ENCODE results near the gene ARID1B. TPM values are rescaled to one million over a fixed set of nuclear protein-coding genes. Genes with fewer than 3 reads are reported as not detected.

ARID1B gene
- total and polyA plus RNA-seq, 2 donors (not counting 1 experiment from before 2014, with no cell fraction given), result 47.2 to 280 TPM

- intact Hi-C loops (cut with micrococcal nuclease), result loop anchor here (10.0 kb wide), 1 partner anchor 335 kb away; no protein-coding TSS in a partner anchor
- 100% methylated on average over 2 of the region's 8 CpGs for WGBS (ENCODE audit: insufficient coverage)
- Histone ChIP-seq H3K4me3 (ENCODE audit: control extremely low read depth in 1 of 5, extremely low read depth in 1 of 5, insufficient read depth in 1 of 5, low read depth in 2 of 5, low read length in 4 of 5) (no peak overlapping the region), H3K36me3 (replicated peaks in 1 of 2; ENCODE audit: control extremely low read depth in 1 of 2, control insufficient read depth in 1 of 2, extremely low read depth in 1 of 2, insufficient read depth in 2 of 2, low read length in 1 of 2) (peaks cover 4 to 8% of the 10 kb centered on the region in 2 experiments), H3K79me2 (ENCODE audit: control insufficient read depth, insufficient read depth, low read length) (peaks cover 98% of the 10 kb centered on the region), H3K9ac (ENCODE audit: low read length) (no peak overlapping the region), H3K9me3 (ENCODE audit: control extremely low read depth in 1 of 3, control insufficient read depth in 2 of 3, insufficient read depth in 1 of 3, low read length in 2 of 3) (no peaks in the 10 kb centered on the region), H4K20me1 (ENCODE audit: control insufficient read depth, insufficient read depth, low read length, poor library complexity, severe bottlenecking) (peaks cover 68% of the 10 kb centered on the region), H3K27ac (ENCODE audit: low read length in 2 of 2) (no peak overlapping the region), H2AFZ (ENCODE audit: insufficient read depth, low read depth, low read length, poor library complexity, severe bottlenecking) (no peak overlapping the region), H3K4me2 (replicated peaks; ENCODE audit: low read depth, low read length, poor library complexity, severe bottlenecking) (no peak overlapping the region), H3K27me3 (replicated peaks in 1 of 4; ENCODE audit: control extremely low read depth in 1 of 4, control insufficient read depth in 3 of 4, insufficient read depth in 4 of 4, low read length in 3 of 4) (no peaks in the 10 kb centered on the region), H3K4me1 (ENCODE audit: control insufficient read depth in 2 of 2, insufficient read depth in 2 of 2, low read length in 2 of 2) (peaks cover 3 to 5% of the 10 kb centered on the region in 2 donors)
- ATAC-seq (ENCODE audit: low read depth), result no peak
- no peak for DNase-seq
- H3K9me3 Mint-ChIP-seq (ENCODE audit: insufficient read depth), result no peaks in the 10 kb centered on the region
- no peak overlapping the region for H3K4me3 Mint-ChIP-seq
- no peak for TF ChIP-seq EZH2 (IDR thresholded peaks at IDR 0.05; ENCODE audit: borderline replicate concordance, insufficient read depth, low read depth, low read length, poor library complexity, severe bottlenecking)
- no peak for TF ChIP-seq CTCF (IDR thresholded peaks at IDR 0.05)
- H3K27ac Mint-ChIP-seq, result no peak overlapping the region
- H3K27me3 Mint-ChIP-seq, result no peaks in the 10 kb centered on the region
- peaks cover 45% of the 10 kb centered on the region for H3K4me1 Mint-ChIP-seq
- ChIA-PET CTCF (no interaction called here), POLR2A (no interaction called here)
Observed at GRCh38 chr6:156899532-156900135, 122.5 kb downstream of the ARID1B start.

GRCh38 chr6:156900292-156900691 lies 123.1 kb downstream of the ARID1B start:
- Histone ChIP-seq H3K9me3 (ENCODE audit: control extremely low read depth in 1 of 3, control insufficient read depth in 2 of 3, insufficient read depth in 1 of 3, low read length in 2 of 3) (no peaks in the 10 kb centered on the region), H4K20me1 (ENCODE audit: control insufficient read depth, insufficient read depth, low read length, poor library complexity, severe bottlenecking) (peaks cover 61% of the 10 kb centered on the region), H3K79me2 (ENCODE audit: control insufficient read depth, insufficient read depth, low read length) (peaks cover 98% of the 10 kb centered on the region), H3K4me3 (ENCODE audit: control extremely low read depth in 1 of 5, extremely low read depth in 1 of 5, insufficient read depth in 1 of 5, low read depth in 2 of 5, low read length in 4 of 5) (no peak overlapping the region), H3K4me1 (ENCODE audit: control insufficient read depth in 2 of 2, insufficient read depth in 2 of 2, low read length in 2 of 2) (peaks cover 0 to 1% of the 10 kb centered on the region in 2 donors), H3K27me3 (replicated peaks in 1 of 4; ENCODE audit: control extremely low read depth in 1 of 4, control insufficient read depth in 3 of 4, insufficient read depth in 4 of 4, low read length in 3 of 4) (no peaks in the 10 kb centered on the region), H2AFZ (ENCODE audit: insufficient read depth, low read depth, low read length, poor library complexity, severe bottlenecking) (no peak overlapping the region), H3K27ac (ENCODE audit: low read length in 2 of 2) (no peak overlapping the region), H3K36me3 (replicated peaks in 1 of 2; ENCODE audit: control extremely low read depth in 1 of 2, control insufficient read depth in 1 of 2, extremely low read depth in 1 of 2, insufficient read depth in 2 of 2, low read length in 1 of 2) (peaks cover 4 to 8% of the 10 kb centered on the region in 2 experiments), H3K9ac (ENCODE audit: low read length) (no peak overlapping the region), H3K4me2 (replicated peaks; ENCODE audit: low read depth, low read length, poor library complexity, severe bottlenecking) (no peak overlapping the region)
- ChIA-PET POLR2A (no interaction called here), CTCF (no interaction called here)
- ATAC-seq (ENCODE audit: low read depth), result no peak
- Mint-ChIP-seq H3K27me3 (no peaks in the 10 kb centered on the region), H3K4me1 (peaks cover 40% of the 10 kb centered on the region), H3K4me3 (no peak overlapping the region), H3K9me3 (ENCODE audit: insufficient read depth) (no peaks in the 10 kb centered on the region), H3K27ac (no peak overlapping the region)
- TF ChIP-seq EZH2 (IDR thresholded peaks at IDR 0.05; ENCODE audit: borderline replicate concordance, insufficient read depth, low read depth, low read length, poor library complexity, severe bottlenecking) (no peak), CTCF (IDR thresholded peaks at IDR 0.05) (no peak)
- no peak for DNase-seq
- intact Hi-C loops (cut with micrococcal nuclease), result loop anchor here (10.0 kb wide), 1 partner anchor 335 kb away; no protein-coding TSS in a partner anchor
